ENCODE measurements around the gene EYS. TPM values are rescaled to one million over a fixed set of nuclear protein-coding genes. Genes with fewer than 3 reads are reported as not detected.
"Not testable (repeated sequence)": the region's sequence is repeated elsewhere in the genome, so short reads cannot be mapped to it uniquely, and the experiment has no call there.

The EYS gene
- total RNA-seq, 2 experiments from 2014 or later = not detected

DNA sequence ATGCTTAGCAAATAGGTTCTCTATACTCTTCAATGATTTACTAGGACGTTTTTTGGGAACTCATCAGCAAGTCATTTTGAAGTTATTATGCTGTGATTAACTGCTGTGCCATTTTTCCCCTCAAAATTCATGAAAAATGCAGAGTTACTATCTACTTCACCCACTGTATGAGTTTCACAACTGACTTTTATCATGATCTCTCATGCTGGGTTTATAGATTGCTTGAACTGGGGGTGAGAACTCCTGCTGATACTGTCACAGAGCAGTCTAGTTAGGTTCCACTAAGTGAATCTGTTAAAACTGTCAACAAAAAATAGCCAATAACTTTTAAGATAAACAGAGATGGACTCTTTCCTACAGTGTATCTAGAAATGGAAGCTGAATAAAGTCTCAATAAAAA, 136.7 kb downstream of the EYS start:
- no peak for TF ChIP-seq CTCF (IDR thresholded peaks at IDR 0.05)
- no peak overlapping the region for H3K27ac ChIP-seq (ENCODE audit: low read depth in 1 of 2, low read length in 2 of 2)
- no peaks in the 10 kb centered on the region for H3K4me1 ChIP-seq (ENCODE audit: insufficient read depth, low read length)
- peaks cover 7% of the 10 kb centered on the region for H3K9me3 Mint-ChIP-seq
- no peaks in the 10 kb centered on the region for H3K4me1 Mint-ChIP-seq (ENCODE audit: low read depth)
- no peaks in the 10 kb centered on the region for H3K36me3 Mint-ChIP-seq (ENCODE audit: low read depth)
- no peaks in the 10 kb centered on the region for H3K27me3 ChIP-seq (ENCODE audit: control insufficient read depth in 1 of 2, insufficient read depth in 2 of 2, low read length in 2 of 2)
- H3K27ac Mint-ChIP-seq = no peak overlapping the region
- intact Hi-C loops (cut with DNase I, micrococcal nuclease) = no loop called here
- ATAC-seq (ENCODE audit: poor library complexity) = no peak
- ChIA-PET POLR2A (no interaction called here), CTCF (no interaction called here)
- H3K4me3 Mint-ChIP-seq = no peak overlapping the region
- no peak for DNase-seq
- H3K27me3 Mint-ChIP-seq = no peaks in the 10 kb centered on the region
- H3K9me3 ChIP-seq (ENCODE audit: control insufficient read depth in 1 of 2, insufficient read depth in 1 of 2, low read length in 2 of 2) = peaks cover 0 to 4% of the 10 kb centered on the region in 2 experiments
- H3K4me3 ChIP-seq (ENCODE audit: low read length) = no peak overlapping the region
- H3K36me3 ChIP-seq (ENCODE audit: insufficient read depth, low read length) = no peaks in the 10 kb centered on the region

DNA sequence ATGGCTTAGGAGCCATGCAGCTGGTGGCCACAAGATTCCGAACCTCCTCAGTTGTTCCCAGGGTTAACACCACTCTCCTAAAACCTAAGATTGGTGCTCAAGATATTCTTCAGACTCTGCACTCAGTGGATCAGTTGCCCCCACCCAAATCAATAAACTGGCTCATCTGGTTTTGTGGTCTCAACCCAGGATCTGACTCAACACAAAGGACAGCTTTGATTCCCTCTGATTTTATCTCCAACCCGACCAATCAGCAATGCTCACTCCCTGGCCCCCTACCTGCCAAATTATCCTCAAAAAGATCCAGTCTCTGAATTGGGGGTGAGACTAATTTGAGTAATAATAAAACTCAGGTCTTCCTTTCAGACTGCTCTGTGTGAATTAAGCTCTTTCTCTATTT, 137.5 kb downstream of the EYS start:
- Mint-ChIP-seq H3K27me3 (no peaks in the 10 kb centered on the region), H3K4me3 (no peak overlapping the region), H3K36me3 (ENCODE audit: low read depth) (no peaks in the 10 kb centered on the region), H3K4me1 (ENCODE audit: low read depth) (no peaks in the 10 kb centered on the region), H3K27ac (no peak overlapping the region), H3K9me3 (peaks cover 7% of the 10 kb centered on the region)
- intact Hi-C loops (cut with DNase I, micrococcal nuclease) = no loop called here
- ChIA-PET CTCF (no interaction called here), POLR2A (no interaction called here)
- ATAC-seq (ENCODE audit: poor library complexity) (no peak), DNase-seq (no peak)
- no peak for TF ChIP-seq CTCF (IDR thresholded peaks at IDR 0.05)
- Histone ChIP-seq H3K36me3 (ENCODE audit: insufficient read depth, low read length) (no peaks in the 10 kb centered on the region), H3K4me1 (ENCODE audit: insufficient read depth, low read length) (no peaks in the 10 kb centered on the region), H3K27ac (ENCODE audit: low read depth in 1 of 2, low read length in 2 of 2) (no peak overlapping the region), H3K27me3 (ENCODE audit: control insufficient read depth in 1 of 2, insufficient read depth in 2 of 2, low read length in 2 of 2) (no peaks in the 10 kb centered on the region), H3K9me3 (ENCODE audit: control insufficient read depth in 1 of 2, insufficient read depth in 1 of 2, low read length in 2 of 2) (peaks cover 0 to 4% of the 10 kb centered on the region in 2 experiments), H3K4me3 (ENCODE audit: low read length) (no peak overlapping the region)

DNA sequence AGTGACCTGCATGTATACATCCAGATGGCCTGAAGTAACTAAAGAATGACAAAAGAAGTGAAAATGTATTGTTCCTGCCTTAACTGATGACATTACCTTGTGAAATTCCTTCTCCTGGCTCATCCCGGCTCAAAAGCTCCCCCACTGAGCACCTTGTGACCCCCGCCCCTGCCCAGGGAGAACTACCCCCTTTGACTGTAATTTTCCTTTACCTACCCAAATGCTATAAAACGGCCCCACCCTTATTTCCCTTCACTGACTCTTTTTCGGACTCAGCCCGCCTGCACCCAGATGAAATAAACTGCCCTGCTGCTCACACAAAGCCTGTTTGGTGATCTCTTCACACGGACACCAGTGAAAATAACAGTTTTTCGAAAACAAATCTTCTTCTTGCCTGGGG, 138.0 kb downstream of the EYS start:
- H3K4me3 Mint-ChIP-seq; H3K36me3 ChIP-seq (ENCODE audit: insufficient read depth, low read length); intact Hi-C loops (cut with DNase I, micrococcal nuclease); H3K27me3 Mint-ChIP-seq; H3K4me1 ChIP-seq (ENCODE audit: insufficient read depth, low read length); H3K4me1 Mint-ChIP-seq (ENCODE audit: low read depth); H3K27ac ChIP-seq (ENCODE audit: low read depth in 1 of 2, low read length in 2 of 2); H3K9me3 ChIP-seq (ENCODE audit: control insufficient read depth in 1 of 2, insufficient read depth in 1 of 2, low read length in 2 of 2); H3K4me3 ChIP-seq (ENCODE audit: low read length); H3K27me3 ChIP-seq (ENCODE audit: control insufficient read depth in 1 of 2, insufficient read depth in 2 of 2, low read length in 2 of 2); POLR2A ChIA-PET; H3K9me3 Mint-ChIP-seq; CTCF ChIA-PET; DNase-seq; H3K36me3 Mint-ChIP-seq (ENCODE audit: low read depth); ATAC-seq (ENCODE audit: poor library complexity); H3K27ac Mint-ChIP-seq: not testable (repeated sequence)

- no peaks in the 10 kb centered on the region for H3K36me3 ChIP-seq (ENCODE audit: insufficient read depth, low read length)
- Mint-ChIP-seq H3K36me3 (ENCODE audit: low read depth) (no peaks in the 10 kb centered on the region), H3K27me3 (no peaks in the 10 kb centered on the region), H3K27ac (no peak overlapping the region), H3K9me3 (peaks cover 9% of the 10 kb centered on the region), H3K4me1 (ENCODE audit: low read depth) (no peaks in the 10 kb centered on the region), H3K4me3 (no peak overlapping the region)
- ChIA-PET POLR2A (no interaction called here), CTCF (no interaction called here)
- H3K9me3 ChIP-seq (ENCODE audit: control insufficient read depth in 1 of 2, insufficient read depth in 1 of 2, low read length in 2 of 2) = no peaks in the 10 kb centered on the region
- DNase-seq = no peak
- no peak for ATAC-seq (ENCODE audit: poor library complexity)
- H3K4me1 ChIP-seq (ENCODE audit: insufficient read depth, low read length) = no peaks in the 10 kb centered on the region
- H3K27me3 ChIP-seq (ENCODE audit: control insufficient read depth in 1 of 2, insufficient read depth in 2 of 2, low read length in 2 of 2) = no peaks in the 10 kb centered on the region
- intact Hi-C loops (cut with DNase I, micrococcal nuclease) = no loop called here
- H3K4me3 ChIP-seq (ENCODE audit: low read length) = no peak overlapping the region
- no peak for TF ChIP-seq CTCF (IDR thresholded peaks at IDR 0.05)
- no peak overlapping the region for H3K27ac ChIP-seq (ENCODE audit: low read depth in 1 of 2, low read length in 2 of 2)
Measured at GRCh38 chr6:65566117-65566516, 140.9 kb downstream of the EYS start.
